HepG2 (cell line): ENCODE data around the gene KMT2D. TPM values are rescaled to one million over a fixed set of nuclear protein-coding genes. Genes with fewer than 3 reads are reported as not detected.

Source experiments
- ATAC-seq: fragments of 200-7000 bp; cut with Tn5 transposase; 3 replicates; pipeline ENCODE4 v1.9.1; 2020; ENCODE audit warnings: mild to moderate bottlenecking, moderate library complexity
- BruUV-seq: library from RNA; stranded (reverse); fragments of 400-500 nt; replicated peaks from 2 replicates; lab custom pipeline; 2021; lab: Mats Ljungman, UMichigan
- CTCF ChIA-PET: fragments of 300-600 bp; formaldehyde crosslinking; extraction: SDS; loops from one replicate; lab custom pipeline; 2021; ENCODE audit warnings: low total read pairs, inconsistent platforms, low intra/inter-chr PET ratio; lab: Yijun Ruan, JAX
- POLR2A ChIA-PET: fragments of 350-600 bp; sonication (Branson Sonifier 250); formaldehyde crosslinking; loops from one replicate; lab custom pipeline; 2020; ENCODE audit warnings: antibody characterized with exemption, inconsistent platforms; lab: Yijun Ruan, JAX
- DNase-seq: peaks from one replicate; pipeline ENCODE4 v3.0.0-alpha.2; 2015; ENCODE audit warnings: low spot score
- FAIRE-seq: peaks from 3 replicates; lab custom pipeline; 2011; peaks lifted over from hg19 to GRCh38; lab: Jason Lieb, UNC
- H2AFZ ChIP-seq: one replicate; pipeline ENCODE4 v1.6.1; 2011; ENCODE audit warnings: low read length, inconsistent platforms
- H3K27ac ChIP-seq: fragments of 300-600 bp; 3 replicates; pipeline ENCODE4 v1.8.0; 2011; ENCODE audit warnings: mixed run types, mild to moderate bottlenecking, mixed read lengths, low read length, inconsistent platforms; ENCODE audit not compliant: insufficient read depth; ENCODE audit errors: extremely low read length
- H3K27me3 ChIP-seq, 2 experiments: fragments of 200-600 bp in 1 of 2; 2 replicates in 1 of 2; 3 replicates in 1 of 2; pipeline versions ENCODE4 v1.6.0 to v1.8.0; 2011; ENCODE audit warnings: low read length in 2 of 2, mild to moderate bottlenecking in 2 of 2, moderate library complexity in 2 of 2, inconsistent platforms in 1 of 2; ENCODE audit not compliant: insufficient read depth in 2 of 2, control insufficient read depth in 1 of 2
- H3K36me3 ChIP-seq, 2 experiments: fragments of 200-600 bp in 1 of 2; replicated peaks in 1 of 2; 2 replicates in 1 of 2; 3 replicates in 1 of 2; pipeline versions ENCODE4 v1.5.1 to v1.8.0; 2011; ENCODE audit warnings: low read length in 2 of 2, inconsistent platforms in 1 of 2; ENCODE audit not compliant: insufficient read depth in 2 of 2, control insufficient read depth in 1 of 2
- H3K4me1 ChIP-seq: 2 replicates; pipeline ENCODE4 v1.5.1; 2012; ENCODE audit warnings: low read length, inconsistent platforms; ENCODE audit not compliant: insufficient read depth
- H3K4me2 ChIP-seq: 2 replicates; pipeline ENCODE4 v1.6.0; 2011; ENCODE audit warnings: low read depth, low read length, inconsistent platforms
- H3K4me3 ChIP-seq, 3 experiments: fragments of 200-600 bp in 1 of 3; sonication (generic), shearing (Covaris generic) in 1 of 3; replicated peaks in 1 of 3; 2 replicates each; pipeline ENCODE4 v1.5.1; 2011 to 2016; ENCODE audit warnings: low read length in 3 of 3, inconsistent platforms in 2 of 3, low read depth in 2 of 3, mild to moderate bottlenecking in 2 of 3, control low read depth in 1 of 3, mixed read lengths in 1 of 3; ENCODE audit not compliant: insufficient read depth in 1 of 3
- H3K79me2 ChIP-seq: one replicate; pipeline ENCODE4 v1.6.1; 2011; ENCODE audit warnings: low read length, inconsistent platforms; ENCODE audit not compliant: insufficient read depth
- H3K9ac ChIP-seq: 2 replicates; pipeline ENCODE4 v1.6.0; 2011; ENCODE audit warnings: mild to moderate bottlenecking, low read depth, low read length, inconsistent platforms; ENCODE audit not compliant: insufficient read depth
- H3K9me3 ChIP-seq: 2 replicates; pipeline ENCODE4 v1.5.1; 2012; ENCODE audit warnings: mild to moderate bottlenecking, low read length
- H4K20me1 ChIP-seq: 2 replicates; pipeline ENCODE4 v1.6.0; 2011; ENCODE audit warnings: inconsistent platforms, mild to moderate bottlenecking, low read length, moderate library complexity; ENCODE audit not compliant: insufficient read depth
- KAT2B ChIP-seq: fragments of 150-350 bp; IDR thresholded peaks from 2 replicates; pipeline ENCODE4 v1.6.1; 2014; ENCODE audit warnings: low read depth, low read length, borderline replicate concordance
- POLR2A ChIP-seq, 2 experiments: IDR thresholded peaks; 2 replicates each; pipeline ENCODE4 v1.6.1; 2011; ENCODE audit warnings: low read depth in 2 of 2, low read length in 2 of 2, mild to moderate bottlenecking in 1 of 2, moderate library complexity in 1 of 2; ENCODE audit not compliant: insufficient read depth in 1 of 2
- RAD51 ChIP-seq: fragments of 450-650 bp; IDR thresholded peaks from 2 replicates; pipeline ENCODE4 v1.6.1; 2016; ENCODE audit warnings: borderline replicate concordance
- ZBTB40 ChIP-seq, 2 experiments: fragments of 450-650 bp in 1 of 2; sonication (generic) in 1 of 2; formaldehyde crosslinking in 1 of 2; IDR thresholded peaks; 2 replicates each; pipeline versions ENCODE4 v1.6.1 to v1.8.0; 2016 to 2022; ENCODE audit warnings: antibody characterized with exemption in 1 of 2, mild to moderate bottlenecking in 1 of 2, missing genetic modification reagents in 1 of 2
- WGBS: methylation state at CpG from one replicate; pipeline ENCODE4 v1.1.6; 2017; ENCODE audit warnings: low lambda C conversion rate; 5-methylcytosine and 5-hydroxymethylcytosine counted together
- in situ Hi-C: cut with HindIII; loops from 2 replicates; pipeline ENCODE4 v1.10.0; 2017; ENCODE audit warnings: low pct_unique_long_range_greater_than_20kb; ENCODE audit not compliant: extremely low pct_ligation_motif_present
- intact Hi-C: fragments of 100-400 bp; cut with micrococcal nuclease; formaldehyde crosslinking; loops from one replicate; pipeline ENCODE4 v1.10.0; 2022; ENCODE audit not compliant: unreplicated experiment
- polyA plus RNA-seq, 8 experiments: library from polyadenylated mRNA; depleted of rRNA in 3 of 8; stranded (reverse) in 7 of 8; unstranded in 1 of 8; fragments of >200 nt; fragmentation: Illumina TruSeq in 4 of 8; extraction: Trizol in 4 of 8; gene quantifications; 2 replicates each; pipeline versions ENCODE4 v1.2.1 to v1.2.3, GENCODE V29; 2011 to 2016; ENCODE audit warnings: low read depth in 4 of 8, missing spikeins in 1 of 8, mixed read lengths in 1 of 8; ENCODE audit not compliant: insufficient read depth in 1 of 8
- total RNA-seq, 5 experiments: library from RNA; depleted of rRNA; stranded (reverse); fragments of >200 nt; fragmentation: Illumina TruSeq; extraction: Trizol; gene quantifications; 2 replicates each; pipeline ENCODE4 v1.2.3, GENCODE V29; 2016; ENCODE audit warnings: low read depth in 1 of 5

KMT2D gene
- total and polyA plus RNA-seq, 2 of the 13 experiments (the other 11 are each of a cell fraction or from before 2014, with no cell fraction given), result 8.1 to 10.4 TPM

GRCh38 chr12:49026678-49027480 lies 33.7 kb downstream of the KMT2D start (continued):
- TF ChIP-seq ZBTB40 (IDR thresholded peaks at IDR 0.05) (no peak), ZBTB40 (CRISPR knock-in tag; IDR thresholded peaks at IDR 0.05) (no peak)

GRCh38 chr12:49026101-49026500 lies 34.5 kb downstream of the KMT2D start:
- intact Hi-C loops, result no loop called here
- no peaks in the 10 kb centered on the region for H3K9me3 ChIP-seq
- no peaks in the 10 kb centered on the region for H4K20me1 ChIP-seq
- no peak overlapping the region for H3K4me2 ChIP-seq
- CTCF ChIA-PET, result no interaction called here
- 97% methylated on average over 18 of the region's 21 CpGs for WGBS
- H3K9ac ChIP-seq, result no peak overlapping the region
- no peak overlapping the region for H2AFZ ChIP-seq
- TF ChIP-seq POLR2A (IDR thresholded peaks at IDR 0.05; ENCODE audit: insufficient read depth in 1 of 2, low read depth in 2 of 2, low read length in 2 of 2) (peak in 1 of 2 experiments; percentile 32; a peak in 1 of 4 replicates), RAD51 (no peak), KAT2B (no peak)
- TF ChIP-seq, all 625 proteins: peak for 1
- in situ Hi-C loops, result no loop called here
- Histone ChIP-seq H3K4me3 (no peak overlapping the region), H3K36me3 (peaks cover 41 to 80% of the 10 kb centered on the region in 2 experiments), H3K27ac (no peak overlapping the region), H3K27me3 (no peaks in the 10 kb centered on the region), H3K79me2 (no peaks in the 10 kb centered on the region), H3K4me1 (no peaks in the 10 kb centered on the region)
- POLR2A ChIA-PET, result no interaction called here
- no peak for FAIRE-seq
- no peak for DNase-seq
- ATAC-seq, result no peak
- no TSS peak for BruUV-seq
